GM23248 (cell line): ENCODE results near the gene ZNF324B.

Experiments used
- EZH2 ChIP-seq: fragments of 200-600 bp; sonication (generic); IDR thresholded peaks from 2 replicates; pipeline ENCODE4 v1.6.1; 2018; ENCODE audit warnings: antibody characterized with exemption, mild to moderate bottlenecking; ENCODE audit not compliant: insufficient read depth, poor library complexity, severe bottlenecking
- EZH2phosphoT487 ChIP-seq: fragments of 200-600 bp; sonication (generic); IDR thresholded peaks from 2 replicates; pipeline ENCODE4 v1.6.1; 2018; ENCODE audit warnings: antibody characterized with exemption, moderate library complexity, mild to moderate bottlenecking, low read depth; ENCODE audit not compliant: insufficient read depth

DNA sequence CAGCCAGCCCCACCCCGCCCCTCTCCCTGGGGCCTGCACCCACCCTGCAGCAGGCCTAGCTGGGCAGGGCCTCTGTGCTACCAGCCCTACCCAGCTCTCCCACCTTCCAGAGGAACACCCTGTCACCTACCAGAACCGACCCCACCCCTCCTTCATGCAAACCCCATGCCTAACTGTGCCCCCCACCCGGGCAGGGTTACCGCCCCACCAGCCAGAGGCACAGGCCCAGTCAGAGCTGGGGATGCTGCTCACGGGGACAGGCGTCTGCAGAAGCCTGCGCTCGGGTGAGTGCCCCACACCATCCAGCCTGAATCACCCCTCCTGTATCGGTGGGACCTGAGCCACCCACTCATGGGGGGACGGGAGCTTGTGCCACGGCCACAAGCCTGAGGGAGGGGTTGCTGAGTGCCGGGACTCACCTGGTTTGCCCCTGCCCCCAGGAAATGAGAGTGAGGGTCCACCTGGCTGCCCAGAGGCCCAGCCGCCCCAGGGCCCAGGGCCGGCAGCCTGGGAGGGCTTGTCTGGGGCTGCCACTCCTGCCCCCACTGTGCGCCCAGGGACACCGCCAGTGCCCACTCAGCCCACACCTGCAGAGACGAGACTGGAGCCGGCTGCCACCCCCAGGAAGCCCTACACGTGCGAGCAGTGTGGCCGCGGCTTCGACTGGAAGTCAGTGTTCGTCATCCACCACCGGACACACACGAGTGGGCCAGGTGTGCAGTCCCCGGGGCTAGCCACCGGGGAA lies 28.5 kb downstream of the ZNF324B start:
- TF ChIP-seq EZH2phosphoT487 (no peak), EZH2 (no peak)
